Neural progenitor cell (in vitro differentiated cells): Measurements from ENCODE around the gene GNG14. TPM values are rescaled to one million over a fixed set of nuclear protein-coding genes. Genes with fewer than 3 reads are reported as not detected.

ENCODE experiments used
- DNase-seq: peaks from one replicate; pipeline ENCODE4 v3.0.0-alpha.2; 2016; ENCODE audit warnings: low spot score
- H2AFZ ChIP-seq: fragments of 200-600 bp; sonication (generic); replicated peaks from 2 replicates; pipeline ENCODE4 v1.6.1; 2016; ENCODE audit warnings: antibody characterized with exemption
- H3F3A ChIP-seq: fragments of 200-600 bp; sonication (generic); 2 replicates; pipeline ENCODE4 v1.6.1; 2016; ENCODE audit warnings: antibody characterized with exemption, low read depth
- H3K27ac ChIP-seq: fragments of 200-600 bp; sonication (generic); 2 replicates; pipeline ENCODE4 v1.5.1; 2016; ENCODE audit warnings: mild to moderate bottlenecking
- H3K27me3 ChIP-seq: fragments of 200-600 bp; sonication (generic); 2 replicates; pipeline ENCODE4 v1.6.1; 2016; ENCODE audit warnings: mild to moderate bottlenecking, moderate library complexity
- H3K36me3 ChIP-seq: fragments of 200-600 bp; sonication (generic); 2 replicates; pipeline ENCODE4 v1.5.1; 2016
- H3K4me1 ChIP-seq: fragments of 200-600 bp; sonication (generic); 2 replicates; pipeline ENCODE4 v1.6.1; 2016; ENCODE audit warnings: mixed run types
- H3K4me2 ChIP-seq: fragments of 200-600 bp; sonication (generic); 2 replicates; pipeline ENCODE4 v1.6.1; 2016
- H3K4me3 ChIP-seq: fragments of 200-600 bp; sonication (generic); 2 replicates; pipeline ENCODE4 v1.5.1; 2016
- H3K79me2 ChIP-seq: fragments of 200-600 bp; sonication (generic); 2 replicates; pipeline ENCODE4 v1.6.1; 2016; ENCODE audit warnings: low read depth
- H3K9ac ChIP-seq: fragments of 200-600 bp; sonication (generic); 2 replicates; pipeline ENCODE4 v1.6.1; 2016
- H3K9me3 ChIP-seq: fragments of 200-600 bp; sonication (generic); 2 replicates; pipeline ENCODE4 v1.5.1; 2016; ENCODE audit warnings: low read depth
- H4K20me1 ChIP-seq: fragments of 200-600 bp; sonication (generic); 2 replicates; pipeline ENCODE4 v1.6.1; 2016; ENCODE audit warnings: low read depth
- H3K27ac Mint-ChIP-seq: 3 replicates; pipeline ENCODE4 v1.8.0; 2021; ENCODE audit warnings: mixed read lengths
- H3K27me3 Mint-ChIP-seq: 2 replicates; pipeline ENCODE4 v1.8.0; 2022; ENCODE audit warnings: low read depth, mild to moderate bottlenecking, inconsistent platforms, moderate library complexity, mixed read lengths; ENCODE audit not compliant: insufficient read depth
- H3K36me3 Mint-ChIP-seq: 3 replicates; pipeline ENCODE4 v1.8.0; 2021; ENCODE audit warnings: mixed read lengths
- H3K4me1 Mint-ChIP-seq: 3 replicates; pipeline ENCODE4 v1.8.0; 2021; ENCODE audit warnings: mixed read lengths
- H3K4me3 Mint-ChIP-seq: 3 replicates; pipeline ENCODE4 v1.8.0; 2021; ENCODE audit warnings: mild to moderate bottlenecking, moderate library complexity, mixed read lengths
- H3K9me3 Mint-ChIP-seq: 3 replicates; pipeline ENCODE4 v1.8.0; 2020; ENCODE audit warnings: mixed read lengths
- CTCF ChIP-seq: fragments of 200-600 bp; sonication (generic); IDR thresholded peaks from 2 replicates; pipeline ENCODE4 v1.5.1; 2017; ENCODE audit warnings: antibody characterized with exemption, mild to moderate bottlenecking
- EZH2 ChIP-seq: fragments of 200-600 bp; sonication (generic); IDR thresholded peaks from 2 replicates; pipeline ENCODE4 v1.6.1; 2017; ENCODE audit warnings: antibody characterized with exemption, mild to moderate bottlenecking, moderate library complexity
- EZH2phosphoT487 ChIP-seq: fragments of 200-600 bp; sonication (generic); IDR thresholded peaks from 2 replicates; pipeline ENCODE4 v1.6.1; 2017; ENCODE audit warnings: antibody characterized with exemption
- total RNA-seq: library from RNA; depleted of rRNA; stranded (reverse); fragments of >200 nt; gene quantifications from 2 replicates; pipeline ENCODE4 v1.2.3, GENCODE V29; 2015; ENCODE audit warnings: low replicate concordance

GNG14 gene
- total RNA-seq, 1 donor from 2014 or later = not detected

- H3K4me2 ChIP-seq = no peak overlapping the region
- DNase-seq = no peak
- H3K9me3 ChIP-seq = no peaks in the 10 kb centered on the region
- peaks cover 6% of the 10 kb centered on the region for H4K20me1 ChIP-seq
- H3K27ac Mint-ChIP-seq = no peak overlapping the region
- H3K27me3 ChIP-seq = no peaks in the 10 kb centered on the region
- TF ChIP-seq EZH2 (no peak), CTCF (no peak), EZH2phosphoT487 (no peak)
- no peak overlapping the region for H3K9ac ChIP-seq
- peaks cover 42% of the 10 kb centered on the region for H3F3A ChIP-seq
- H3K9me3 Mint-ChIP-seq = no peaks in the 10 kb centered on the region
- no peaks in the 10 kb centered on the region for H3K36me3 ChIP-seq
- H3K79me2 ChIP-seq = peaks cover 25% of the 10 kb centered on the region
- H3K4me3 ChIP-seq = no peak overlapping the region
- no peak overlapping the region for H3K4me3 Mint-ChIP-seq
- H3K36me3 Mint-ChIP-seq = peaks cover 15% of the 10 kb centered on the region
- H3K4me1 Mint-ChIP-seq = peaks cover 21% of the 10 kb centered on the region
- no peak overlapping the region for H2AFZ ChIP-seq
- H3K27ac ChIP-seq = no peak overlapping the region
- H3K4me1 ChIP-seq = no peaks in the 10 kb centered on the region
- peaks cover 16% of the 10 kb centered on the region for H3K27me3 Mint-ChIP-seq
Observed at GRCh38 chr19:12672744-12673143, 15.1 kb upstream of the GNG14 start.

GRCh38 chr19:12675399-12675798 lies 12.4 kb upstream of the GNG14 start:
- Histone ChIP-seq H3K9ac (no peak overlapping the region), H4K20me1 (peaks cover 6% of the 10 kb centered on the region), H2AFZ (no peak overlapping the region), H3F3A (peaks cover 39% of the 10 kb centered on the region), H3K36me3 (no peaks in the 10 kb centered on the region), H3K27ac (no peak overlapping the region), H3K4me3 (no peak overlapping the region), H3K4me2 (no peak overlapping the region), H3K4me1 (no peaks in the 10 kb centered on the region), H3K79me2 (peaks cover 14% of the 10 kb centered on the region), H3K27me3 (no peaks in the 10 kb centered on the region), H3K9me3 (no peaks in the 10 kb centered on the region)
- Mint-ChIP-seq H3K27ac (no peak overlapping the region), H3K36me3 (peaks cover 26% of the 10 kb centered on the region), H3K27me3 (peaks cover 8% of the 10 kb centered on the region), H3K4me1 (peaks cover 4% of the 10 kb centered on the region), H3K9me3 (no peaks in the 10 kb centered on the region), H3K4me3 (no peak overlapping the region)
- TF ChIP-seq CTCF (no peak), EZH2 (no peak), EZH2phosphoT487 (no peak)
- no peak for DNase-seq

GRCh38 chr19:12675940-12676339 lies 11.9 kb upstream of the GNG14 start:
- Histone ChIP-seq H3K27me3 (no peaks in the 10 kb centered on the region), H3K9ac (no peak overlapping the region), H3K9me3 (no peaks in the 10 kb centered on the region), H3K4me3 (no peak overlapping the region), H3K4me2 (no peak overlapping the region), H3K4me1 (no peaks in the 10 kb centered on the region), H2AFZ (no peak overlapping the region), H3F3A (peaks cover 42% of the 10 kb centered on the region), H3K27ac (no peak overlapping the region), H3K79me2 (peaks cover 10% of the 10 kb centered on the region), H4K20me1 (peaks cover 6% of the 10 kb centered on the region), H3K36me3 (no peaks in the 10 kb centered on the region)
- H3K27ac Mint-ChIP-seq = no peak overlapping the region
- no peaks in the 10 kb centered on the region for H3K9me3 Mint-ChIP-seq
- no peak for DNase-seq
- H3K36me3 Mint-ChIP-seq = peaks cover 27% of the 10 kb centered on the region
- peaks cover 9% of the 10 kb centered on the region for H3K27me3 Mint-ChIP-seq
- peaks cover 6% of the 10 kb centered on the region for H3K4me1 Mint-ChIP-seq
- H3K4me3 Mint-ChIP-seq = no peak overlapping the region
- no peak for TF ChIP-seq CTCF
- no peak for TF ChIP-seq EZH2
- TF ChIP-seq EZH2phosphoT487 = no peak
